Lower lobe of right lung (tissue), 2 donors: Measurements from ENCODE around the gene LMNA. TPM values are rescaled to one million over a fixed set of nuclear protein-coding genes. Genes with fewer than 3 reads are reported as not detected.

Experiments used
- ATAC-seq, 2 donors: fragments of 200-7000 bp; cut with Tn5 transposase; one replicate each; pipeline ENCODE4 v1.9.1; 2020 to 2022; ENCODE audit warnings: mild to moderate bottlenecking in 2 of 2, moderate library complexity in 2 of 2
- DNase-seq: peaks from one replicate; pipeline ENCODE4 v3.0.0-alpha.2; 2020
- H3K27ac ChIP-seq: fragments of 200-600 bp; one replicate; pipeline ENCODE4 v1.8.0; 2022
- H3K27me3 ChIP-seq: fragments of 200-600 bp; one replicate; pipeline ENCODE4 v1.8.0; 2022; ENCODE audit warnings: low read depth
- H3K36me3 ChIP-seq: fragments of 200-600 bp; one replicate; pipeline ENCODE4 v1.8.0; 2022; ENCODE audit warnings: mild to moderate bottlenecking
- H3K4me1 ChIP-seq: fragments of 200-600 bp; one replicate; pipeline ENCODE4 v1.8.0; 2022
- H3K4me3 ChIP-seq: fragments of 200-600 bp; one replicate; pipeline ENCODE4 v1.8.0; 2022; ENCODE audit warnings: mild to moderate bottlenecking
- H3K9me3 ChIP-seq: fragments of 200-600 bp; one replicate; pipeline ENCODE4 v1.8.0; 2022
- CTCF ChIP-seq: fragments of 200-600 bp; IDR thresholded peaks from one replicate; pipeline ENCODE4 v1.8.0; 2022; ENCODE audit warnings: antibody characterized with exemption, mild to moderate bottlenecking
- intact Hi-C: fragments of 100-400 bp; cut with DNase I; formaldehyde crosslinking; loops from one replicate; pipeline ENCODE4 v1.11.0; 2022
- total RNA-seq: library from RNA; stranded (reverse); fragmentation: NEBNext Ultra II Directional; extraction: Animal tissue kit (Norgen Biotek cat#: 25700); gene quantifications from one replicate; pipeline ENCODE4 v1.2.1, GENCODE V29; 2021
- donor health status: DM: no; HTN: yes; CAD: no; lungs with severe emphysema.

Gene LMNA
- total RNA-seq, 1 donor from 2014 or later, result 235 TPM

GRCh38 chr1:156154317-156154749 lies 39.8 kb downstream of the LMNA start:
- Histone ChIP-seq H3K27me3 (peaks cover 5% of the 10 kb centered on the region), H3K36me3 (no peaks in the 10 kb centered on the region), H3K9me3 (no peaks in the 10 kb centered on the region), H3K4me3 (peak overlapping the region; percentile 34), H3K4me1 (peaks cover 25% of the 10 kb centered on the region), H3K27ac (peak overlapping the region; percentile 42)
- DNase-seq (peak; percentile 84), ATAC-seq (peak; percentile 29 to 82)
- TF ChIP-seq CTCF, result no peak
- intact Hi-C loops, result no loop called here

- intact Hi-C loops, result no loop called here
- H3K27me3 ChIP-seq, result no peaks in the 10 kb centered on the region
- H3K27ac ChIP-seq, result no peak overlapping the region
- no peaks in the 10 kb centered on the region for H3K36me3 ChIP-seq
- peaks cover 32% of the 10 kb centered on the region for H3K4me1 ChIP-seq
- DNase-seq (no peak), ATAC-seq (no peak)
- H3K4me3 ChIP-seq, result peak overlapping the region; percentile 6
- H3K9me3 ChIP-seq, result no peaks in the 10 kb centered on the region
- no peak for TF ChIP-seq CTCF
Measured at GRCh38 chr1:156155756-156156510, 41.4 kb downstream of the LMNA start.

- no peak overlapping the region for H3K4me3 ChIP-seq
- H3K27ac ChIP-seq, result no peak overlapping the region
- intact Hi-C loops, result no loop called here
- H3K36me3 ChIP-seq, result no peaks in the 10 kb centered on the region
- peaks cover 43% of the 10 kb centered on the region for H3K4me1 ChIP-seq
- H3K9me3 ChIP-seq, result no peaks in the 10 kb centered on the region
- no peak for TF ChIP-seq CTCF
- no peak for DNase-seq
- H3K27me3 ChIP-seq, result no peaks in the 10 kb centered on the region
- no peak for ATAC-seq
Measured at GRCh38 chr1:156157506-156157905, 43.0 kb downstream of the LMNA start.

- Histone ChIP-seq H3K4me1 (peaks cover 43% of the 10 kb centered on the region), H3K27me3 (no peaks in the 10 kb centered on the region), H3K36me3 (no peaks in the 10 kb centered on the region), H3K27ac (no peak overlapping the region), H3K4me3 (no peak overlapping the region), H3K9me3 (no peaks in the 10 kb centered on the region)
- ATAC-seq, result no peak
- intact Hi-C loops, result no loop called here
- no peak for TF ChIP-seq CTCF
- DNase-seq, result no peak
Measured at GRCh38 chr1:156157966-156158365, 43.5 kb downstream of the LMNA start.

- no peak for TF ChIP-seq CTCF
- Histone ChIP-seq H3K27me3 (no peaks in the 10 kb centered on the region), H3K4me1 (peaks cover 32% of the 10 kb centered on the region), H3K27ac (peak overlapping the region; percentile 53), H3K36me3 (no peaks in the 10 kb centered on the region), H3K4me3 (peak overlapping the region; percentile 52), H3K9me3 (no peaks in the 10 kb centered on the region)
- intact Hi-C loops, result no loop called here
- DNase-seq, result no peak
- ATAC-seq, result peak in 1 of 2 donors; percentile 4
Measured at GRCh38 chr1:156160000-156160742, 45.7 kb downstream of the LMNA start.
